ENCODE data around the gene NINJ1.

DNA sequence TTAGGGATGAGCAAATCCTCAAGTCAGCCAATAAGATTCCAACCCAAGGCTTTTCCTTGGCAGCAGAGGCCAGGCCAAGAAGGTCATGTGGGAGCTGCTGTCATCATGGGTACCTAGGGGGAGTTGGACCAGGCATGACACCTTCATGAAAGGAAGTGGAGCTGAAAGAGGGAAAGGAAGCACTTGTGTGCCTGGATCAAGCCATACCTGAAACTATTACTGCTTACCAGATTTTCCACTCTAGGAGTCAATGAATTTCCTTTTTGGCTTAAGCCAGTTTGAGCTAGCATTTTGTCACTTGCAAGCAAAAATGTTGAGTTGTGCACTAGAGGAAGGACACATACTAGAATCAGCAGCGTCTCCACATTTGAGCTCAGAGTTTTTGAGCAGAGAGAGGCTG is 35.4 kb upstream of the NINJ1 start:
- TF ChIP-seq CTCF (IDR thresholded peaks at IDR 0.05) = no peak
- TF ChIP-seq POLR2AphosphoS5 (IDR thresholded peaks at IDR 0.05) = no peak
- TF ChIP-seq POLR2A (IDR thresholded peaks at IDR 0.05) = no peak
- TF ChIP-seq EP300 (IDR thresholded peaks at IDR 0.05; ENCODE audit: low read depth) = no peak
